Activated effector memory CD4-positive, alpha-beta T cell treated with Interleukin-2 at 50 U/mL for 16 hours (primary cell): ENCODE results near the gene STUM.
"Not testable (repeated sequence)": the region's sequence is repeated elsewhere in the genome, so short reads cannot be mapped to it uniquely, and the experiment has no call there.

Source experiments
- DNase-seq: peaks from one replicate; pipeline ENCODE4 v3.0.0-alpha.2; 2020

STUM gene

GRCh38 chr1:226586116-226586515 is 37.6 kb downstream of the STUM start:
- no peak for DNase-seq

GRCh38 chr1:226586650-226587422 is 38.3 kb downstream of the STUM start:
- no peak for DNase-seq

GRCh38 chr1:226588484-226588883 is 39.9 kb downstream of the STUM start:
- no peak for DNase-seq

- no peak for DNase-seq
Measured at GRCh38 chr1:226589008-226589733, 40.6 kb downstream of the STUM start.

GRCh38 chr1:226590614-226591013 is 42.0 kb downstream of the STUM start:
- no peak for DNase-seq

- no peak for DNase-seq
Measured at GRCh38 chr1:226593541-226593940, 45.0 kb downstream of the STUM start.

GRCh38 chr1:226596531-226597165 is 48.1 kb downstream of the STUM start:
- DNase-seq: no peak

GRCh38 chr1:226597616-226598454 is 49.3 kb downstream of the STUM start:
- no peak for DNase-seq

GRCh38 chr1:226598455-226598849 is 49.9 kb downstream of the STUM start:
- no peak for DNase-seq

- DNase-seq: not testable (repeated sequence)
Measured at GRCh38 chr1:226598955-226599354, 50.4 kb downstream of the STUM start.

GRCh38 chr1:226599636-226600238 is 51.2 kb downstream of the STUM start:
- no peak for DNase-seq

- no peak for DNase-seq
Measured at GRCh38 chr1:226600254-226600653, 51.7 kb downstream of the STUM start.

GRCh38 chr1:226601456-226601855 is 52.9 kb downstream of the STUM start:
- DNase-seq: no peak

GRCh38 chr1:226602186-226603021 is 53.8 kb downstream of the STUM start:
- DNase-seq: no peak

- no peak for DNase-seq
Measured at GRCh38 chr1:226603022-226603857, 54.7 kb downstream of the STUM start.

- no peak for DNase-seq
Measured at GRCh38 chr1:226603858-226604559, 55.4 kb downstream of the STUM start.

GRCh38 chr1:226604560-226605317 is 56.2 kb downstream of the STUM start:
- no peak for DNase-seq

- DNase-seq: no peak
Measured at GRCh38 chr1:226605318-226605950, 56.9 kb downstream of the STUM start.
